ENCODE data around the gene ERBB2. TPM values are rescaled to one million over a fixed set of nuclear protein-coding genes. Genes with fewer than 3 reads are reported as not detected.
A peak's percentile ranks its signal among the peaks of the same experiment; 100 is the strongest.

ERBB2 gene
- total and polyA plus RNA-seq, 2 of the 8 experiments (the other 6 are each of a cell fraction or from before 2014, with no cell fraction given) = 183 to 394 TPM

DNA sequence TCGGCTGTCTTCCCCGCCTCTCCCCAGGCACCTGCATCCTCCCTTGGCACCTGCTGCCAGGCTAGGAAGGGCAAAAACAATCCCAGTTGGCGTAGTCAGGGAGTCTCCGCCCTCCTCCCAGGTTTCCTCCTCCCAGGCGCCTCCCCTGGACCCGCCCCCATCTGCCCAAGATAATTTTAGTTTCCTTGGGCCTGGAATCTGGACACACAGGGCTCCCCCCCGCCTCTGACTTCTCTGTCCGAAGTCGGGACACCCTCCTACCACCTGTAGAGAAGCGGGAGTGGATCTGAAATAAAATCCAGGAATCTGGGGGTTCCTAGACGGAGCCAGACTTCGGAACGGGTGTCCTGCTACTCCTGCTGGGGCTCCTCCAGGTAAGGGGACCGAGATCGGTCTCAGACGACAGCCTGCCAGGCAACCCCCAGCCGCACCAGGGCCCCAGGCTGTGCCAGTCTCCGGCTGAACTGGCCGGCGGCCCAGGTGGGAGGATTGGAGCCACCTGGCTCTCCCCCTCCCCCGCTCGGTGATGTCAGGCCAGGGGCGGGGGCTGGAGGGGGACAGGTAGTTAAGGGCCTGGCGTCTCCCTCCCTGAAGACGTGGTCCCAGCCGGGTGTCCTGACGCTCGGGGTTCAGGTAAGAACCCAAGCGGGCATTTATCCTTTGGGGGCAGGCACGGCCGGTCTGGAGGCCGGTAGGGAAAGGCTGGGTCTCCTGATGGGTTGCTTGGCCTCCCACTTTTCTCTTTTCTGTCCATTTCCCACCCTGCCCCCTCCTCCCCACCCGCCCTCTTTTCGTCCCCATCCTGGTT lies 38.1 kb downstream of the ERBB2 start, which contains the start of gene GRB7:
Gene GRB7, plus strand, starts transcription at position 179 of the 808 bp plus-strand sequence. CDS start 4,364 bp downstream, outside the sequence.
- peak within 1 kb of the TSS; percentile 73 for H3K27ac ChIP-seq (ENCODE audit: low read depth, low read length)
- H4K20me1 ChIP-seq (replicated peaks in 1 of 2; ENCODE audit: control insufficient read depth in 1 of 2, insufficient read depth in 2 of 2, low read length in 2 of 2) = no peaks in the 10 kb centered on the region
- peak within 1 kb of the TSS; percentile 83 to 96 for H3K4me2 ChIP-seq (ENCODE audit: insufficient read depth in 1 of 2, low read depth in 2 of 2, low read length in 2 of 2)
- H3K18ac ChIP-seq (ENCODE audit: extremely low read depth, low read length) = peak within 1 kb of the TSS; percentile 83
- no peaks in the 10 kb centered on the region for H3K9me3 ChIP-seq (ENCODE audit: insufficient read depth in 2 of 2, low read depth in 1 of 2, low read length in 1 of 2)
- H4K8ac ChIP-seq (ENCODE audit: extremely low read depth, insufficient read depth, low read length) = peak within 1 kb of the TSS; percentile 81
- no peak within 1 kb of the TSS for H2BK20ac ChIP-seq (ENCODE audit: low read length)
- peaks cover 0 to 7% (median 2%) of the 10 kb centered on the region in 4 experiments; a peak in 5 of 8 replicates for H3K36me3 ChIP-seq (ENCODE audit: control insufficient read depth in 2 of 4, insufficient read depth in 4 of 4, low read length in 3 of 4)
- H2BK120ac ChIP-seq (replicated peaks; ENCODE audit: low read depth, low read length) = no peak within 1 kb of the TSS
- H3K27me3 ChIP-seq (replicated peaks in 1 of 4; ENCODE audit: control insufficient read depth in 3 of 4, extremely low read depth in 1 of 4, insufficient read depth in 3 of 4, low read length in 3 of 4) = no peaks in the 10 kb centered on the region
- 5% methylated on average over 20 of the region's 34 CpGs; no CpG with 5 or more reads in 1 of the 2 experiments for WGBS, 2 experiments (ENCODE audit: extremely low coverage in 1 of 2, insufficient coverage in 1 of 2, insufficient read length in 1 of 2, insufficient replicate concordance in 2 of 2, low coverage in 1 of 2, low lambda C conversion rate in 2 of 2, missing lambda C conversion rate in 1 of 2)
- no peak within 1 kb of the TSS for H3K14ac ChIP-seq (ENCODE audit: insufficient read length)
- H3K79me2 ChIP-seq (ENCODE audit: control insufficient read depth in 1 of 2, insufficient read depth in 2 of 2, low read length in 2 of 2) = peaks cover 0 to 16% of the 10 kb centered on the region in 2 experiments; a peak in 2 of 4 replicates
- H2AK5ac ChIP-seq (ENCODE audit: low read depth, low read length) = no peak within 1 kb of the TSS; the same call in 1 of the 2 replicates
- no peak within 1 kb of the TSS for H3K4ac ChIP-seq (replicated peaks; ENCODE audit: insufficient read length, low read depth, low read length)
- H4K5ac ChIP-seq (ENCODE audit: insufficient read length, low read depth, low read length) = peak within 1 kb of the TSS; percentile 5
- no peak within 1 kb of the TSS for H2AFZ ChIP-seq (ENCODE audit: low read length)
- CTCF ChIA-PET (ENCODE audit: partially characterized antibody) = interaction anchor here (0.8 to 1.3 kb wide), 2 partner anchors 33 to 84 kb away, joined by 3 read pairs; no protein-coding TSS in a partner anchor
- H2BK12ac ChIP-seq (ENCODE audit: low read depth, low read length) = 0 out of 2 replicates have a peak within 1 kb of the TSS, but pooled peaks have one; percentile 60
- H2BK5ac ChIP-seq (ENCODE audit: low read depth, low read length) = peak within 1 kb of the TSS; percentile 66
- POLR2A ChIA-PET (ENCODE audit: partially characterized antibody) = interaction anchor here (0.6 to 1.0 kb wide), 3 partner anchors 8 to 126 kb away, joined by 4 to 5 read pairs (median 4); partner anchors contain the start of gene MIEN1
- no peak for FAIRE-seq
- peak within 1 kb of the TSS; percentile 81 for H3K56ac ChIP-seq (replicated peaks; ENCODE audit: insufficient read length, low read depth, low read length)
- H4K91ac ChIP-seq (replicated peaks; ENCODE audit: insufficient read length, low read length) = peak within 1 kb of the TSS; percentile 29
- H2BK15ac ChIP-seq (ENCODE audit: low read length) = peak within 1 kb of the TSS; percentile 92; the same call in 1 of the 2 replicates
- H3K23ac ChIP-seq (ENCODE audit: insufficient read length) = no peak within 1 kb of the TSS
- peak within 1 kb of the TSS; percentile 73 to 83 (median 80) for H3K9ac ChIP-seq (replicated peaks in 1 of 4; ENCODE audit: extremely low read depth in 1 of 4, low read depth in 3 of 4, low read length in 3 of 4)
- H3K4me3 ChIP-seq (ENCODE audit: extremely low read depth in 1 of 4, insufficient read depth in 2 of 4, low read depth in 3 of 4, low read length in 4 of 4) = peak within 1 kb of the TSS; percentile 54 to 86 (median 82)
- peaks cover 23% of the 10 kb centered on the region for H3K23me2 ChIP-seq (ENCODE audit: low read depth, low read length)
- DNase-seq (ENCODE audit: low read depth in 1 of 2, low spot score in 2 of 2) = peak in 1 of 2 experiments; percentile 83
- H3K79me1 ChIP-seq (ENCODE audit: low read depth, low read length) = peaks cover 9% of the 10 kb centered on the region
- H3K4me1 ChIP-seq (replicated peaks in 1 of 4; ENCODE audit: control insufficient read depth in 3 of 4, insufficient read depth in 4 of 4, low read length in 3 of 4) = peaks cover 5 to 31% (median 23%) of the 10 kb centered on the region in 4 experiments
- no peak for TF ChIP-seq JUN (IDR thresholded peaks at IDR 0.05; ENCODE audit: low read depth, low read length)
- TF ChIP-seq HDAC6 (IDR thresholded peaks at IDR 0.05; ENCODE audit: low read depth, low read length) = no peak
- no peak for TF ChIP-seq BCL11A (IDR thresholded peaks at IDR 0.05; ENCODE audit: low read depth in 2 of 2, low read length in 2 of 2)
- TF ChIP-seq BACH1 (IDR thresholded peaks at IDR 0.05; ENCODE audit: low read length) = no peak
- no peak for TF ChIP-seq CBX5 (IDR thresholded peaks at IDR 0.05; ENCODE audit: low read depth, low read length)
- no peak for TF ChIP-seq RFX5 (IDR thresholded peaks at IDR 0.05; ENCODE audit: borderline replicate concordance, low read depth, low read length)
- TF ChIP-seq EP300 (IDR thresholded peaks at IDR 0.05; ENCODE audit: borderline replicate concordance in 1 of 2, low read depth in 2 of 2, low read length in 2 of 2) = no peak
- no peak for TF ChIP-seq CHD1 (IDR thresholded peaks at IDR 0.05; ENCODE audit: low read depth, low read length)
- TF ChIP-seq NANOG (IDR thresholded peaks at IDR 0.05; ENCODE audit: insufficient read depth, low read depth, low read length, poor library complexity, severe bottlenecking) = no peak
- no peak for TF ChIP-seq CBX8 (IDR thresholded peaks at IDR 0.05; ENCODE audit: borderline replicate concordance, low read depth, low read length)
- no peak for TF ChIP-seq EZH2 (IDR thresholded peaks at IDR 0.05; ENCODE audit: low read depth, low read length, severe bottlenecking)
